Uterus (tissue), 2 donors: Measurements from ENCODE around the gene FUCA1.

Source experiments
- CTCF ChIP-seq, 4 experiments: fragments of 200-600 bp in 2 of 4; fragments of 450-650 bp in 2 of 4; sonication (generic) in 2 of 4; IDR thresholded peaks; one replicate each; pipeline ENCODE4 v1.5.1; 2016 to 2019; ENCODE audit warnings: antibody characterized with exemption in 4 of 4, mild to moderate bottlenecking in 2 of 4, moderate library complexity in 1 of 4
- POLR2A ChIP-seq, 2 donors: fragments of 450-650 bp; IDR thresholded peaks; one replicate each; pipeline ENCODE4 v1.6.1; 2016; ENCODE audit warnings: antibody characterized with exemption in 2 of 2, mild to moderate bottlenecking in 1 of 2, moderate library complexity in 1 of 2

- TF ChIP-seq POLR2A (IDR thresholded peaks at IDR 0.05) (no peak), CTCF (IDR thresholded peaks at IDR 0.05) (no peak)
These were observed 63.1 kb downstream of the FUCA1 start for GRCh38 chr1:23805025-23805424.
